ENCODE data around the gene PIH1D1. TPM values are rescaled to one million over a fixed set of nuclear protein-coding genes. Genes with fewer than 3 reads are reported as not detected.
A peak's percentile ranks its signal among the peaks of the same experiment; 100 is the strongest.

PIH1D1 gene
- total and polyA plus RNA-seq, 7 donors: 62.9 to 105 (median 72.8) TPM

GRCh38 chr19:49458567-49458903 is 6.9 kb upstream of the PIH1D1 start:
- Histone ChIP-seq H3K9me3 (no peaks in the 10 kb centered on the region), H3K27me3 (no peaks in the 10 kb centered on the region), H3K4me1 (peaks cover 0 to 15% (median 11%) of the 10 kb centered on the region in 4 donors), H3K27ac (peak overlapping the region in 2 of 4 donors; percentile 1 to 72), H3K36me3 (peaks cover 0 to 30% (median 4%) of the 10 kb centered on the region in 4 donors), H3K4me3 (no peak overlapping the region)
- intact Hi-C loops (cut with DNase I): loop anchor here (10.0 kb wide), 2 partner anchors 374 to 566 kb away; partner anchors contain the start of genes SNRNP70, VRK3 and ZNF473
- WGBS, 2 donors: 84 to 90% methylated on average over 5 of the region's 5 CpGs
- DNase-seq: no peak
- no peak for TF ChIP-seq EP300 (IDR thresholded peaks at IDR 0.05)
- no peak for TF ChIP-seq POLR2A (IDR thresholded peaks at IDR 0.05)
- no peak for TF ChIP-seq CTCF (IDR thresholded peaks at IDR 0.05)
- TF ChIP-seq POLR2AphosphoS5 (IDR thresholded peaks at IDR 0.05): no peak

DNA sequence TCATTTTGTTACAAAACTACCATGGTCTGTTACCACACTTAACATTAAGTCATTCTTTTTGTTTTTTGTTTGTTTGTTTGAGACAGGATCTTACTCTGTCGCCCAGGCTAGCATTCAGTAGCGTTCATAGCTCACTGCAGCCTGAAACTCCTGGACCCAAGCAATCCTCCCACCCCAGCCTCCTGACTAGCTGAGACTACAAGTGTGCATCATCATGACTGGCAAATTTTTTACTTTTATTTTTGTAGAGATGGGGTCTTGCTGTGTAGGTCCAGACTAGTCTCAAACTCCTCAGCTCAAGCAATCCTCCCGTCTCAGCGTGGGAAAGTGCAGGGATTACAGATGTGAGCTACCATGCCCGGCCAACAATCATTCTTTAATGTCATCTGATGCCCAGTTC is 4.7 kb upstream of the PIH1D1 start:
- Histone ChIP-seq H3K27me3 (no peaks in the 10 kb centered on the region), H3K27ac (peak overlapping the region; percentile 49 to 72 (median 55)), H3K36me3 (peaks cover 0 to 19% (median 4%) of the 10 kb centered on the region in 4 donors), H3K4me3 (no peak overlapping the region), H3K4me1 (peaks cover 0 to 24% (median 11%) of the 10 kb centered on the region in 4 donors), H3K9me3 (no peaks in the 10 kb centered on the region)
- TF ChIP-seq EP300 (IDR thresholded peaks at IDR 0.05): no peak
- TF ChIP-seq POLR2A (IDR thresholded peaks at IDR 0.05): no peak
- TF ChIP-seq POLR2AphosphoS5 (IDR thresholded peaks at IDR 0.05): no peak
- TF ChIP-seq CTCF (IDR thresholded peaks at IDR 0.05): no peak
- intact Hi-C loops (cut with DNase I): loop anchor here (10.0 kb wide), 2 partner anchors 372 to 568 kb away; partner anchors contain the start of genes SNRNP70, VRK3 and ZNF473
- WGBS, 2 donors: 81 to 85% methylated on average over 5 of the region's 5 CpGs
- DNase-seq: no peak

DNA sequence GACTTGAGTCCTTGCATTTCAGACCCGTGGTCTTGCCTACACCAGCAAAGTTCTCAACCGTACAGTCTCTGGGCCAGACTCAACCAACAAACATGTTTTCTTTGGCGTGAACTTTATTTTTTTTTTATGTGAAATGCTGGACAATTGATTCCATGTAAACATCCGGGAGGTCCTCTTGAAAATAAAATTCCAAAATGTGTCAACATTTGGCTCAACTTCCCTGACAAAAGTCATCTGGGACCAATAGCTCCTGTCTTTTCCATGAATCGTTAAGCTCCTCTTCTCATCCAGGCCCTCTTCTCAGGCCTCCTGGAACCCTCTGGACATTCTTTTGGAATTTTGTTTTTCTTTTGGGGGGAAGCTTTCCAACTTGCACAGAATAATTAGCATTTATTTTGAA is 4.2 kb upstream of the PIH1D1 start:
- Histone ChIP-seq H3K4me3 (no peak overlapping the region), H3K36me3 (peaks cover 0 to 18% (median 4%) of the 10 kb centered on the region in 4 donors), H3K4me1 (peaks cover 0 to 30% (median 14%) of the 10 kb centered on the region in 4 donors), H3K9me3 (no peaks in the 10 kb centered on the region), H3K27ac (peak overlapping the region; percentile 49 to 72 (median 55)), H3K27me3 (no peaks in the 10 kb centered on the region)
- TF ChIP-seq POLR2A (IDR thresholded peaks at IDR 0.05) (no peak), POLR2AphosphoS5 (IDR thresholded peaks at IDR 0.05) (peak in 1 of 4 donors; percentile 8)
- intact Hi-C loops (cut with DNase I): loop anchor here (10.0 kb wide), 2 partner anchors 371 to 569 kb away; partner anchors contain the start of genes SNRNP70, VRK3 and ZNF473
- WGBS, 2 donors: 77% methylated on average over 5 of the region's 5 CpGs
- no peak for DNase-seq

DNA sequence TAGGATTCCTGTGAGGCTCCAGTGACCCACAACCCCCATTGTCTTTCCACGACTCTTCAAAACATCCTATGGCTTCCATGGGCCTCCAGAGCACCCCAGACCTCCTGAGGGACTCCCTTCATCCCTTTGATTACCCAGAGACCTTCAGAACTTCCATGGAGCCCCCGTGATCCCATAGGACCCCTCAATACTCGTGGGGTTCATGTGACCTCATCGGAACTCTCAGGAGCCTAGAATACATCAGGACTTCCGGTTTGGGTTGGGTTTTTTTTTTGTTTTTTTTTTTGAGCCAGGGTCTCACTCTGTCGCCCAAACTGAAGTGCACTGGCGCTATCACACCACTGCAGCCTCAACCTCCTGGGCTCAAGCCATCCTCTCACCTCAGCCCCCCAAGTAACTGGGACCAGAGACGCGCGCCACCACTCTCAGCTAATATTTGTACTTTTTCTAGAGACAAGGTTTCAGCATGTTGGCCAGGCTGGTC is 2.2 kb upstream of the PIH1D1 start:
- Histone ChIP-seq H3K4me3 (peak overlapping the region; percentile 51 to 65 (median 52)), H3K27ac (peak overlapping the region; percentile 96 to 99 (median 97)), H3K9me3 (no peaks in the 10 kb centered on the region), H3K4me1 (peaks cover 0 to 36% (median 15%) of the 10 kb centered on the region in 4 donors), H3K36me3 (peaks cover 0 to 8% (median 5%) of the 10 kb centered on the region in 4 donors), H3K27me3 (no peaks in the 10 kb centered on the region)
- WGBS, 2 donors: 39 to 41% methylated on average over 10 of the region's 10 CpGs
- TF ChIP-seq POLR2A (IDR thresholded peaks at IDR 0.05) (no peak), EP300 (IDR thresholded peaks at IDR 0.05) (no peak), POLR2AphosphoS5 (IDR thresholded peaks at IDR 0.05) (no peak), CTCF (IDR thresholded peaks at IDR 0.05) (no peak)
- intact Hi-C loops (cut with DNase I): loop anchor here (5.0 to 10.0 kb wide), 3 partner anchors 369 to 571 kb away; partner anchors contain the start of genes AKT1S1, SNRNP70, TBC1D17 and VRK3
- no peak for DNase-seq

DNA sequence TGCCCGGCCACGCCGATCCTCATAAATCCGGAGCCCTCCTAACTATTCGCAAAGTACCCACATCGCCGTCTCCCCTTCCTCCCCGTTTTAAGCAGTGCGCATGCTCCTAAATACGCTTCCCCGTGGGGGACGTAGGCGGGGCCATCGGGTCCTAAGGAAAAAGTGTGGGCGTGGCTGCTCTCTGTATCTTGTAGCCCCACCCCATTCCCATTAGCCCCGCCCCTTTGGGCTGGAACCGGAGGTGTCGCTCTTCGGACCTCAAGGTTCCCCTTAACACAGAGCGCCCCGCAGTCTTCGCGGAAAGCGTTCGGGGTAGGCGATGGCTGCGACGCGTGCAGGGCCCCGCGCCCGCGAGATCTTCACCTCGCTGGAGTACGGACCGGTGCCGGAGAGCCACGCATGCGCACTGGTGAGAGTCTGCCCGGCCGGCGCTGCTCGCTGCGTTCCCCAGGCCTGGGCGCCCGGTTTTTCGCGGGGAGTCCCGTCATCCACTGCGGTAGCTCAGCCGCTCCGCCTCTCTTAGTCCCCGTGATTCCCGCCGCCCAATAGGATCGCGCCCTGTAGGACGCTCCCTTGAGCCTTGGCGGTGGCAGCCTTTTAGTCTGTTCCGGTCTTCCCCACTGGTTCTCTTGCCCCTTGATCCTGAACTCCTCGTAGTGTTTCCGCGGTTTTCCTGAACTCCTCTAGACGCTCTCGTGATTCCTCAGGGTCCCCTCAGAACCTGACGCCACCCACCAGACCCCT is 1.6 kb upstream of the PIH1D1 start, which contains the start of gene ALDH16A1:
Gene ALDH16A1, plus strand, starts transcription at position 213 of the 744 bp plus-strand sequence. Its CDS starts 107 bp downstream, at position 320.
- peak within 1 kb of the TSS; percentile 51 to 66 (median 54) for H3K4me3 ChIP-seq
- H3K27me3 ChIP-seq: no peaks in the 10 kb centered on the region
- 0% methylated on average over 66 of the region's 66 CpGs for WGBS, 2 donors
- peaks cover 0 to 10% (median 6%) of the 10 kb centered on the region in 4 donors for H3K36me3 ChIP-seq
- DNase-seq: peak; percentile 99
- H3K4me1 ChIP-seq: peaks cover 0 to 37% (median 16%) of the 10 kb centered on the region in 4 donors
- peak; percentile 90 to 97 (median 96) for TF ChIP-seq POLR2AphosphoS5 (IDR thresholded peaks at IDR 0.05)
- peak; percentile 69 to 89 for TF ChIP-seq POLR2A (IDR thresholded peaks at IDR 0.05)
- TF ChIP-seq EP300 (IDR thresholded peaks at IDR 0.05): peak in 1 of 4 donors; percentile 31
- TF ChIP-seq CTCF (IDR thresholded peaks at IDR 0.05): no peak
- H3K9me3 ChIP-seq: no peaks in the 10 kb centered on the region
- intact Hi-C loops (cut with DNase I): loop anchor here (5.0 to 10.0 kb wide), 3 partner anchors 368 to 572 kb away; partner anchors contain the start of genes AKT1S1, SNRNP70, TBC1D17 and VRK3
- H3K27ac ChIP-seq: peak within 1 kb of the TSS; percentile 96 to 99 (median 97)

Data from sigmoid colon (tissue), 7 donors.